GM18870 (cell line): Measurements from ENCODE around the gene SLC48A1.

Experiments used
- ATAC-seq: cut with Tn5 transposase; IDR thresholded peaks from one replicate; pipeline ENCODE4 v1.9.1; 2021; ENCODE audit warnings: moderate library complexity; ENCODE audit not compliant: unreplicated experiment

The SLC48A1 gene

GRCh38 chr12:47773062-47773857, at the start of gene SLC48A1:
Gene SLC48A1 (plus strand): TSS chr12:47773238. CDS start chr12:47773305, 67 bp downstream.
- ATAC-seq, result peak; percentile 47

GRCh38 chr12:47725091-47725772, 47.8 kb upstream of the SLC48A1 start, which contains the start of gene ENDOU:
Gene ENDOU (minus strand): TSS chr12:47725490. CDS start chr12:47725413, 77 bp downstream.
- no peak for ATAC-seq

GRCh38 chr12:47725893-47726292, 47.1 kb upstream of the SLC48A1 start:
- peak; percentile 91 for ATAC-seq

GRCh38 chr12:47729233-47729632, 43.8 kb upstream of the SLC48A1 start:
- ATAC-seq, result no peak

- no peak for ATAC-seq
These were observed 42.7 kb upstream of the SLC48A1 start for GRCh38 chr12:47730341-47730744.

GRCh38 chr12:47731723-47732122, 41.3 kb upstream of the SLC48A1 start:
- ATAC-seq, result no peak

- no peak for ATAC-seq
These were observed 40.5 kb upstream of the SLC48A1 start for GRCh38 chr12:47732504-47732903.

- no peak for ATAC-seq
These were observed 39.9 kb upstream of the SLC48A1 start for GRCh38 chr12:47733142-47733541.

- ATAC-seq, result no peak
These were observed 38.1 kb upstream of the SLC48A1 start for GRCh38 chr12:47734725-47735480.

GRCh38 chr12:47735649-47736048, 37.4 kb upstream of the SLC48A1 start:
- ATAC-seq, result no peak

GRCh38 chr12:47736216-47736615, 36.8 kb upstream of the SLC48A1 start:
- no peak for ATAC-seq

GRCh38 chr12:47736877-47737676, 36.0 kb upstream of the SLC48A1 start:
- ATAC-seq, result no peak

- ATAC-seq, result no peak
These were observed 35.0 kb upstream of the SLC48A1 start for GRCh38 chr12:47737936-47738594.

GRCh38 chr12:47739297-47739696, 33.7 kb upstream of the SLC48A1 start:
- ATAC-seq, result no peak

- ATAC-seq, result peak; percentile 45
These were observed 33.1 kb upstream of the SLC48A1 start for GRCh38 chr12:47739979-47740378.

- ATAC-seq, result no peak
These were observed 32.3 kb upstream of the SLC48A1 start for GRCh38 chr12:47740606-47741339.

- ATAC-seq, result no peak
These were observed 31.7 kb upstream of the SLC48A1 start for GRCh38 chr12:47741340-47741703.

- no peak for ATAC-seq
These were observed 30.7 kb upstream of the SLC48A1 start for GRCh38 chr12:47742253-47742825.

GRCh38 chr12:47743311-47743860, 29.7 kb upstream of the SLC48A1 start:
- ATAC-seq, result no peak
